GM21423 (cell line): ENCODE results near the gene MGME1.
"Not testable (repeated sequence)": the region's sequence is repeated elsewhere in the genome, so short reads cannot be mapped to it uniquely, and the experiment has no call there.

Source experiments
- ATAC-seq: cut with Tn5 transposase; IDR thresholded peaks from one replicate; pipeline ENCODE4 v1.9.1; 2021; ENCODE audit warnings: mild to moderate bottlenecking, moderate library complexity; ENCODE audit not compliant: unreplicated experiment

Gene MGME1

DNA sequence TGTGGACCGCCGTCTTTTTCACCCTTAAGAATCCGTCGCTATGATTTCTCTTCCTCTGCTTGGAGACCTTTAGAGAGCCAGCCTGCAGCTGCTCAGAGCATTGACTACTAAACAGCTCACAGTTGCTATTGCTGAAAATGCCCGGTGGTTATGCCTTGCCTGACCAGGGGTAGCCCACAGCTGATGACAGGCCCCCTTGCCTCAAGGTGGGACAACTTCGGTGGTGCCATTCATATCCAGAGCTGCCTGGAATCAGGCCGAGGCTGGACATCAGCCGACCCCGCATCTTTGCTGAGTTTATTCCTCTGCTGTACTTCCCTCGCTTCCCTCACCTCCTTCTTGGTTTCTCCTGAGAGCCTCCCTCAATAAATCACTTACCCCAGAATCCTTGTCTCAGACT is 49.3 kb downstream of the MGME1 start:
- ATAC-seq = no peak

DNA sequence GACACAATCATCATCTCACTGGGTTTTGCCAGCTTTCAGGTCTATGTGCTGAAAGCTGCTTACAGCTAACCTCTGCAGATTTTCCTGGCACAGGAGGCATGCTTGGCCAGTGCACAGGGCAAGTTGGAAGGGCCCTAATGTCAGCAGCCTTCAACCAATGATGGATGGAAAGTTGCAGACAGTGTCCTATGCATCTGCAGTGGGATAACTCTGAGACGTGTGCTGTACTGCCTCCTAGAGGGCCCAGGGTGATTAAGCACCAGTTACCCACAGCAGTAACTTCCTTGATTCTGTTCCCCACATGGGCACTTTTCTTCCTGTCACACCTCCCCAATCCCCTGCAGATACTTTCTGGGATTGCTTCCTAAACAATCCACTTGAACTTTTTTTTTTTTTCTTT is 50.2 kb downstream of the MGME1 start:
- no peak for ATAC-seq

DNA sequence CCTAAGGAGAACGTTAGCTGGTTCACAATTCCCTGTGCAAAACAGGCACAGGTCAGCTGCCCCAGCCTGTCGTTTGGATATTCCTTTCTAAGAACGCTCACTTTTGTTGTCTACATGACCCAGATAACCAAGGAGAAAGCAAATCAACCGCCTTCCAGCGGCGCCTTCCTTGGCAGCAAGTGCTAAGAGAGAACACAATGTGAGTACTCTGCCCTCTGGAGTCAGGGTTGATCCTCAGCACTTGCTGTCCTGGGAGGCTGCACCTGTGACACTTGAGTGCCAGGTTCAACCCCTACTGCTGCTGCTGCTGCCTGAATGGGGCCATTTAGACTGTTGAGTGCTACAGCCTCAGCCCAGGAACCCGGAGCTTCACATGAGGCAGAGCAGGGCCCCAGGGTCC is 52.1 kb downstream of the MGME1 start:
- ATAC-seq = no peak

- ATAC-seq = no peak
Observed at GRCh38 chr20:18024606-18025127, 55.8 kb downstream of the MGME1 start.

DNA sequence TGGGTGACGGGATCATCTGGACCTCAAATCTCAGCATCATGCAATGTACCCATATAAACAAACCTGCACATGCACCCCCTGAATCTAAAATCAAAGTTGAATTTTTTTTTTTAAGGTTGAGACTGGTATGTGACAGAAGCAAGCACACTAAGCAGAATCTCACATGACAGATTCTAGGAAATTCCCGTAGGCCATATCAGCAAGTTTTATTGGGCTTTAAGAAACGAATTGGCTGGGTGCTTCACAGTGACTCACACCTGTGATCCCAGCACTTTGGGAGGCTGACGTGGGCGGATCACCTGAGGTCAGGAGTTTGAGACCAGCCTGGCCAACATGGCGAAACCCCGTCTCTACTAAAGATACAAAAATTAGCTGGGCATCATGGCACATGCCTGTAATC is 58.2 kb downstream of the MGME1 start:
- not testable (repeated sequence) for ATAC-seq

DNA sequence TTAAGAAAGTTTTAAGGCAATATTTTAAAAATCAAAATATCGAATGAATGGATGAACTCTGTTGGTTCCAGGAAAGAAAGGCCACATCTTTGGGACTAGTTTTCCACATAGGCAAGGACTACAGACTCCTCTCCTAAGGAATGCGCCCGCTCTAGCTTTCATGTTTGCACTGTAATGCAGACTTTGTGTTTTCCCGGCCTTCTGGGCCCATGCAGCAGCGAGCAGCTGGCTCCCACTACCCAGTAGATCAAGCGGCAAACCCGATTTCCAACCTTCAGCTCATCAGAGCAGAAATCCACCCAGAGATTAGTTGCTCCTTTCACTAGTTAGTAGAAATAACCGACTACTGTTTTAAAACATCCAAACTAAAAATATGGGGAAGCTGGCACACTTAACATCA is 61.2 kb downstream of the MGME1 start:
- no peak for ATAC-seq

GRCh38 chr20:18031050-18031449 is 62.2 kb downstream of the MGME1 start:
- ATAC-seq = no peak

DNA sequence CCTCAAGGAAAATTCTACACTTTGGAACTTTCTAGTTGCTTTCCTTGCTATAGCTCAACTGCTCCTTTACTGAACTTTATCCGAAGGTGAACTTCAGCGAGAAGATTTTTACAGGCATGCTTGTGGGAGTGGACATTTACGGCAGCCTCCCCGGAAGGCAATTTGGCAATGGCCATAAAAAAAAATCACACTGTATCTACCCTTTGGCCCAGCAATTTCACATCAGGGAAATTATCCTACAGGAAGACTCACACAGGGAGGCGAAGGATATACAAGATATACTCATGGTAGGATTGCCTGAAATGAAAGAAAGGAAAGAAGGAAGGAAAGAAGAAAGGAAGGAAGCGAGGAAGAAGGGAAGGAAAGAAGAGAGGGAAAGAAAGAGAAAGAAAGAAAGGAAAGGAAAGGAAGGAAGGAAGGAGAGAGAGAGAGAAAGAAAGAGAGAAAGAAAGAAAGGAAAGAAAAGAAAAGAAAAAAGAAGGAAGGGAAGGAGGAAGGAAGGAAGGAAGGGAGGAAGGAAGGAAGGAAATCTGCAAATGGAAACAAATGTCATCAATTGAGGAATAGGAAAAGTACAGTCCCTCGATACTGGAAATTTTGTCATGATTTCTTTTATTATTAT is 63.2 kb downstream of the MGME1 start:
- no peak for ATAC-seq

- ATAC-seq = no peak
Observed at GRCh38 chr20:18032977-18033892, 64.4 kb downstream of the MGME1 start.

- ATAC-seq = no peak
Observed at GRCh38 chr20:18034039-18034438, 65.2 kb downstream of the MGME1 start.

DNA sequence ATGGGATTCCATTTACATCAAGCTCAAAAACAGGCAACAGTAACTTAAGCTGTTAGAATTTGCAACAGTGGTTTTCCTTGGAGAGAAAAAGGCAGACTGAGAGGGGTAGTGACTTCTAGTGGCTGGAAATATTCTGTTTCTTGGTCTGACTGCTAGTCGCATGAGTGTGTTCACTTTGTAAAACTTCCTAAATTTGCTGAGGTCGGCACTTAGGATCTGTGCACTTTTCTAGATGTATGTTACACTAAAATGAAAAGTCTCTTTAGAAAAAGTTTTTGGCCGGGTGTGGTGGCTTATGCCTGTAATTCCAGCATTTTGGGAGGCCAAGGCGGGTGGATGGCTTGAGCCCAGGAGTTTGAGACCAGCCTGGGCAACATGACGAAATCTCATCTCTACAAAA is 70.2 kb downstream of the MGME1 start:
- no peak for ATAC-seq
